UCSD-AML1 (cell line): Measurements from ENCODE around the gene CDX1.

Experiments
- DNase-seq: peaks from one replicate; lab custom pipeline; 2025; ENCODE audit not compliant: unreplicated experiment; lab: John Stamatoyannopoulos, UW

CDX1 gene

GRCh38 chr5:150144879-150145278, 21.7 kb upstream of the CDX1 start:
- no peak for DNase-seq

GRCh38 chr5:150146235-150146634, 20.3 kb upstream of the CDX1 start:
- DNase-seq = no peak

- DNase-seq = no peak
Measured at GRCh38 chr5:150146862-150147601, 19.5 kb upstream of the CDX1 start.

- no peak for DNase-seq
Measured at GRCh38 chr5:150147670-150148069, 18.9 kb upstream of the CDX1 start.

GRCh38 chr5:150148117-150148927, 18.3 kb upstream of the CDX1 start:
- no peak for DNase-seq

GRCh38 chr5:150149618-150150017, 17.0 kb upstream of the CDX1 start:
- DNase-seq = no peak

- no peak for DNase-seq
Measured at GRCh38 chr5:150152636-150153462, 13.7 kb upstream of the CDX1 start.

GRCh38 chr5:150153483-150153882, 13.1 kb upstream of the CDX1 start:
- no peak for DNase-seq

- peak; percentile 64 for DNase-seq
Measured at GRCh38 chr5:150153957-150154617, 12.5 kb upstream of the CDX1 start.

- DNase-seq = no peak
Measured at GRCh38 chr5:150154618-150155128, 11.9 kb upstream of the CDX1 start.

GRCh38 chr5:150155258-150156026, 11.1 kb upstream of the CDX1 start, which contains the start of gene PDGFRB:
Gene PDGFRB (minus strand): TSS chr5:150155845. CDS start chr5:150137047, 18,798 bp downstream.
- DNase-seq = peak; percentile 55

- DNase-seq = no peak
Measured at GRCh38 chr5:150156027-150156368, 10.6 kb upstream of the CDX1 start.

GRCh38 chr5:150156540-150156939, 10.0 kb upstream of the CDX1 start:
- DNase-seq = no peak

GRCh38 chr5:150157168-150157567, 9.4 kb upstream of the CDX1 start:
- DNase-seq = no peak

- DNase-seq = no peak
Measured at GRCh38 chr5:150158170-150158949, 8.2 kb upstream of the CDX1 start.

GRCh38 chr5:150159031-150159430, 7.5 kb upstream of the CDX1 start:
- no peak for DNase-seq

GRCh38 chr5:150159741-150160179, 6.8 kb upstream of the CDX1 start:
- DNase-seq = peak; percentile 92

- no peak for DNase-seq
Measured at GRCh38 chr5:150160448-150161081, 6.0 kb upstream of the CDX1 start.
